HepG2 (cell line): Measurements from ENCODE around the gene DDX20. TPM values are rescaled to one million over a fixed set of nuclear protein-coding genes. Genes with fewer than 3 reads are reported as not detected.

Experiments used
- CBX2 ChIP-seq, 2 experiments: fragments of 200-600 bp in 1 of 2; sonication (generic); formaldehyde crosslinking in 1 of 2; IDR thresholded peaks; 2 replicates each; pipeline versions ENCODE4 v1.7.0 to v1.8.1; 2018 to 2022; ENCODE audit warnings: low read depth in 2 of 2, low read length in 1 of 2, mild to moderate bottlenecking in 1 of 2, missing genetic modification reagents in 1 of 2
- FOSL2 ChIP-seq: sonication (generic); formaldehyde crosslinking; IDR thresholded peaks from 2 replicates; pipeline ENCODE4 v1.4.0; 2020; ENCODE audit warnings: missing genetic modification reagents
- FOXO1 ChIP-seq: sonication (generic); formaldehyde crosslinking; IDR thresholded peaks from 2 replicates; pipeline ENCODE4 v1.4.0; 2020; ENCODE audit warnings: missing genetic modification reagents
- GZF1 ChIP-seq: sonication (generic); formaldehyde crosslinking; IDR thresholded peaks from 2 replicates; pipeline ENCODE4 v1.5.1; 2020; ENCODE audit warnings: mild to moderate bottlenecking, missing genetic modification reagents
- HDAC2 ChIP-seq: sonication (generic); formaldehyde crosslinking; IDR thresholded peaks from 2 replicates; pipeline ENCODE4 v1.4.0; 2020; ENCODE audit warnings: missing genetic modification reagents
- HDAC6 ChIP-seq: fragments of 200-600 bp; sonication (generic); IDR thresholded peaks from 2 replicates; pipeline ENCODE4 v1.7.0; 2017; ENCODE audit warnings: mild to moderate bottlenecking, antibody characterized with exemption, low read length, low read depth
- HMG20B ChIP-seq: conservative IDR thresholded peaks from 2 replicates; pipeline ENCODE4 v1.6.1; 2016; ENCODE audit warnings: missing genetic modification reagents, missing compliant biosample characterization
- HMGA1 ChIP-seq: sonication (generic); formaldehyde crosslinking; conservative IDR thresholded peaks from 2 replicates; pipeline ENCODE4 v1.4.0; 2020; ENCODE audit warnings: missing genetic modification reagents
- HOXA3 ChIP-seq: sonication (generic); formaldehyde crosslinking; IDR thresholded peaks from 2 replicates; pipeline ENCODE4 v1.5.0; 2020; ENCODE audit warnings: missing genetic modification reagents
- KDM1A ChIP-seq: IDR thresholded peaks from 2 replicates; pipeline ENCODE4 v1.6.1; 2016; ENCODE audit warnings: missing compliant biosample characterization
- LCORL ChIP-seq, 2 experiments: fragments of 450-650 bp in 1 of 2; sonication (generic) in 1 of 2; formaldehyde crosslinking in 1 of 2; IDR thresholded peaks; 2 replicates each; pipeline versions ENCODE4 v1.5.0 to v1.6.1; 2017 to 2020; ENCODE audit warnings: antibody characterized with exemption in 1 of 2, missing genetic modification reagents in 1 of 2
- PRPF4 ChIP-seq: fragments of 200-400 bp; formaldehyde crosslinking; IDR thresholded peaks from 2 replicates; pipeline ENCODE4 v1.6.1; 2016; ENCODE audit warnings: low read length, low read depth; ENCODE audit not compliant: poor library complexity, severe bottlenecking
- SMC3 ChIP-seq: IDR thresholded peaks from 2 replicates; pipeline ENCODE4 v1.6.1; 2011; ENCODE audit warnings: low read length, improper control_type of control experiment
- SSRP1 ChIP-seq: IDR thresholded peaks from 2 replicates; pipeline ENCODE4 v1.6.1; 2016; ENCODE audit warnings: control low read depth
- ZEB1 ChIP-seq: IDR thresholded peaks from 2 replicates; pipeline ENCODE4 v1.6.1; 2012; ENCODE audit warnings: mild to moderate bottlenecking, low read depth, inconsistent platforms; ENCODE audit not compliant: insufficient replicate concordance
- ZNF33A ChIP-seq: sonication (generic); formaldehyde crosslinking; IDR thresholded peaks from 2 replicates; pipeline ENCODE4 v1.5.1; 2020; ENCODE audit warnings: missing genetic modification reagents, mild to moderate bottlenecking, moderate library complexity, borderline replicate concordance
- ZNF891 ChIP-seq: sonication (generic); formaldehyde crosslinking; IDR thresholded peaks from 2 replicates; pipeline ENCODE4 v1.5.0; 2020; ENCODE audit warnings: mild to moderate bottlenecking, missing genetic modification reagents
- ZSCAN21 ChIP-seq: sonication (generic); formaldehyde crosslinking; IDR thresholded peaks from 2 replicates; pipeline ENCODE4 v1.8.0; 2022; ENCODE audit warnings: mild to moderate bottlenecking, missing genetic modification reagents, moderate library complexity, borderline replicate concordance
- ZSCAN30 ChIP-seq: sonication (generic); formaldehyde crosslinking; IDR thresholded peaks from 2 replicates; pipeline ENCODE4 v1.5.0; 2020; ENCODE audit warnings: mild to moderate bottlenecking, missing genetic modification reagents
- polyA plus RNA-seq, 8 experiments: library from polyadenylated mRNA; depleted of rRNA in 3 of 8; stranded (reverse) in 7 of 8; unstranded in 1 of 8; fragments of >200 nt; fragmentation: Illumina TruSeq in 4 of 8; extraction: Trizol in 4 of 8; gene quantifications; 2 replicates each; pipeline versions ENCODE4 v1.2.1 to v1.2.3, GENCODE V29; 2011 to 2016; ENCODE audit warnings: low read depth in 4 of 8, missing spikeins in 1 of 8, mixed read lengths in 1 of 8; ENCODE audit not compliant: insufficient read depth in 1 of 8
- total RNA-seq, 5 experiments: library from RNA; depleted of rRNA; stranded (reverse); fragments of >200 nt; fragmentation: Illumina TruSeq; extraction: Trizol; gene quantifications; 2 replicates each; pipeline ENCODE4 v1.2.3, GENCODE V29; 2016; ENCODE audit warnings: low read depth in 1 of 5
- TF ChIP-seq, protein P1 (sequence below): sonication (generic); formaldehyde crosslinking; IDR thresholded peaks from 2 replicates; pipeline ENCODE4 v1.5.0; 2020; ENCODE audit warnings: mild to moderate bottlenecking, missing genetic modification reagents, moderate library complexity
- TF ChIP-seq, protein P2 (sequence below): IDR thresholded peaks from 2 replicates; pipeline ENCODE4 v1.6.1; 2012; ENCODE audit warnings: inconsistent platforms
- TF ChIP-seq, protein P3 (sequence below): sonication (generic); formaldehyde crosslinking; IDR thresholded peaks from 2 replicates; pipeline ENCODE4 v1.9.0; 2022; ENCODE audit warnings: low read depth, missing genetic modification reagents
- TF ChIP-seq, protein P4 (sequence below): sonication (generic); formaldehyde crosslinking; IDR thresholded peaks from 2 replicates; pipeline ENCODE4 v1.4.0; 2020; ENCODE audit warnings: missing genetic modification reagents
- TF ChIP-seq, protein P5 (sequence below): sonication (generic); formaldehyde crosslinking; IDR thresholded peaks from 2 replicates; pipeline ENCODE4 v1.4.0; 2020; ENCODE audit warnings: mild to moderate bottlenecking, missing genetic modification reagents

Gene DDX20
- total and polyA plus RNA-seq, 2 of the 13 experiments (the other 11 are each of a cell fraction or from before 2014, with no cell fraction given), result 4.0 to 14.3 TPM

DNA sequence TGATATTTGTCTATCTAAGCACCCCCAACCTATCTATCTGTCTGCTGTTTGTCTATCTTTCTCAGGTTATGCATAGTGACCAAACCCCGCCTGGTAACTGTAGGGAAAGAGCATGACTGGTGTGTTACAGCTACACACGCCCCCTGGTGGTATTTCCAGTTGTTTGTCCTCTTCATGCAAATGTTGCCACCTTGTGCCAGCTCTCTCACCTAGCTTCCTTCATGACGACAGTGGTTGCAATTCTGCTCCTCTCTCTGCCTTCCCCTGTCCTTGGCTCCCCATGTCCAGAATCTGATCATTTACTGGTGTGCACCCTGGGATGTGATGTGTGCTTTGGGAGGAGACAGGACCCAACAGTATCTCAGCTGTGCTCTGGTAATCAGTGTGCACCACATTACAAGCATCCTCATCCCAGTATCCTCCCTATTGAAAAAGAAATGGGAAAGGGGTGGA, 8.4 kb upstream of the DDX20 start (continued):
- TF ChIP-seq HMG20B, result no peak
- no peak for TF ChIP-seq LCORL (IDR thresholded peaks at IDR 0.05)
- no peak for TF ChIP-seq LCORL (CRISPR knock-in tag; IDR thresholded peaks at IDR 0.05)
- TF ChIP-seq HMGA1, result no peak
- TF ChIP-seq ZSCAN21, result peak; percentile 57; the same call in 1 of the 2 replicates
- TF ChIP-seq FOSL2 (CRISPR knock-in tag), result 0 out of 2 replicates have a peak, but pooled peaks have one; percentile 27
- peak; percentile 98 for TF ChIP-seq SMC3
- TF ChIP-seq, protein P1, sequence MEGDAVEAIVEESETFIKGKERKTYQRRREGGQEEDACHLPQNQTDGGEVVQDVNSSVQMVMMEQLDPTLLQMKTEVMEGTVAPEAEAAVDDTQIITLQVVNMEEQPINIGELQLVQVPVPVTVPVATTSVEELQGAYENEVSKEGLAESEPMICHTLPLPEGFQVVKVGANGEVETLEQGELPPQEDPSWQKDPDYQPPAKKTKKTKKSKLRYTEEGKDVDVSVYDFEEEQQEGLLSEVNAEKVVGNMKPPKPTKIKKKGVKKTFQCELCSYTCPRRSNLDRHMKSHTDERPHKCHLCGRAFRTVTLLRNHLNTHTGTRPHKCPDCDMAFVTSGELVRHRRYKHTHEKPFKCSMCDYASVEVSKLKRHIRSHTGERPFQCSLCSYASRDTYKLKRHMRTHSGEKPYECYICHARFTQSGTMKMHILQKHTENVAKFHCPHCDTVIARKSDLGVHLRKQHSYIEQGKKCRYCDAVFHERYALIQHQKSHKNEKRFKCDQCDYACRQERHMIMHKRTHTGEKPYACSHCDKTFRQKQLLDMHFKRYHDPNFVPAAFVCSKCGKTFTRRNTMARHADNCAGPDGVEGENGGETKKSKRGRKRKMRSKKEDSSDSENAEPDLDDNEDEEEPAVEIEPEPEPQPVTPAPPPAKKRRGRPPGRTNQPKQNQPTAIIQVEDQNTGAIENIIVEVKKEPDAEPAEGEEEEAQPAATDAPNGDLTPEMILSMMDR (CRISPR knock-in tag), result peak; percentile 94
- TF ChIP-seq HDAC6, result no peak
- peak; percentile 72 for TF ChIP-seq KDM1A (CRISPR knock-in tag)
- no peak for TF ChIP-seq CBX2 (IDR thresholded peaks at IDR 0.05; ENCODE audit: low read depth, low read length)
- TF ChIP-seq CBX2 (CRISPR knock-in tag; IDR thresholded peaks at IDR 0.05; ENCODE audit: low read depth), result no peak
- TF ChIP-seq, protein P2, sequence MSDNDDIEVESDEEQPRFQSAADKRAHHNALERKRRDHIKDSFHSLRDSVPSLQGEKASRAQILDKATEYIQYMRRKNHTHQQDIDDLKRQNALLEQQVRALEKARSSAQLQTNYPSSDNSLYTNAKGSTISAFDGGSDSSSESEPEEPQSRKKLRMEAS, result 0 out of 2 replicates have a peak, but pooled peaks have one; percentile 26
- TF ChIP-seq ZNF33A (CRISPR knock-in tag), result no peak
- TF ChIP-seq, protein P3, sequence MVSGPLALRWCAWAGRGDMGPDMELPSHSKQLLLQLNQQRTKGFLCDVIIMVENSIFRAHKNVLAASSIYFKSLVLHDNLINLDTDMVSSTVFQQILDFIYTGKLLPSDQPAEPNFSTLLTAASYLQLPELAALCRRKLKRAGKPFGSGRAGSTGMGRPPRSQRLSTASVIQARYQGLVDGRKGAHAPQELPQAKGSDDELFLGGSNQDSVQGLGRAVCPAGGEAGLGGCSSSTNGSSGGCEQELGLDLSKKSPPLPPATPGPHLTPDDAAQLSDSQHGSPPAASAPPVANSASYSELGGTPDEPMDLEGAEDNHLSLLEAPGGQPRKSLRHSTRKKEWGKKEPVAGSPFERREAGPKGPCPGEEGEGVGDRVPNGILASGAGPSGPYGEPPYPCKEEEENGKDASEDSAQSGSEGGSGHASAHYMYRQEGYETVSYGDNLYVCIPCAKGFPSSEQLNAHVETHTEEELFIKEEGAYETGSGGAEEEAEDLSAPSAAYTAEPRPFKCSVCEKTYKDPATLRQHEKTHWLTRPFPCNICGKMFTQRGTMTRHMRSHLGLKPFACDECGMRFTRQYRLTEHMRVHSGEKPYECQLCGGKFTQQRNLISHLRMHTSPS (CRISPR knock-in tag), result no peak
- no peak for TF ChIP-seq GZF1 (CRISPR knock-in tag)
- TF ChIP-seq, protein P4, sequence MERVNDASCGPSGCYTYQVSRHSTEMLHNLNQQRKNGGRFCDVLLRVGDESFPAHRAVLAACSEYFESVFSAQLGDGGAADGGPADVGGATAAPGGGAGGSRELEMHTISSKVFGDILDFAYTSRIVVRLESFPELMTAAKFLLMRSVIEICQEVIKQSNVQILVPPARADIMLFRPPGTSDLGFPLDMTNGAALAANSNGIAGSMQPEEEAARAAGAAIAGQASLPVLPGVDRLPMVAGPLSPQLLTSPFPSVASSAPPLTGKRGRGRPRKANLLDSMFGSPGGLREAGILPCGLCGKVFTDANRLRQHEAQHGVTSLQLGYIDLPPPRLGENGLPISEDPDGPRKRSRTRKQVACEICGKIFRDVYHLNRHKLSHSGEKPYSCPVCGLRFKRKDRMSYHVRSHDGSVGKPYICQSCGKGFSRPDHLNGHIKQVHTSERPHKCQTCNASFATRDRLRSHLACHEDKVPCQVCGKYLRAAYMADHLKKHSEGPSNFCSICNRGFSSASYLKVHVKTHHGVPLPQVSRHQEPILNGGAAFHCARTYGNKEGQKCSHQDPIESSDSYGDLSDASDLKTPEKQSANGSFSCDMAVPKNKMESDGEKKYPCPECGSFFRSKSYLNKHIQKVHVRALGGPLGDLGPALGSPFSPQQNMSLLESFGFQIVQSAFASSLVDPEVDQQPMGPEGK (CRISPR knock-in tag), result no peak
- no peak for TF ChIP-seq ZSCAN30 (CRISPR knock-in tag)
- no peak for TF ChIP-seq HOXA3 (CRISPR knock-in tag)
- TF ChIP-seq PRPF4, result no peak
- TF ChIP-seq FOXO1 (CRISPR knock-in tag), result no peak
- no peak for TF ChIP-seq HDAC2 (CRISPR knock-in tag)
- no peak for TF ChIP-seq ZEB1
- TF ChIP-seq, protein P5, sequence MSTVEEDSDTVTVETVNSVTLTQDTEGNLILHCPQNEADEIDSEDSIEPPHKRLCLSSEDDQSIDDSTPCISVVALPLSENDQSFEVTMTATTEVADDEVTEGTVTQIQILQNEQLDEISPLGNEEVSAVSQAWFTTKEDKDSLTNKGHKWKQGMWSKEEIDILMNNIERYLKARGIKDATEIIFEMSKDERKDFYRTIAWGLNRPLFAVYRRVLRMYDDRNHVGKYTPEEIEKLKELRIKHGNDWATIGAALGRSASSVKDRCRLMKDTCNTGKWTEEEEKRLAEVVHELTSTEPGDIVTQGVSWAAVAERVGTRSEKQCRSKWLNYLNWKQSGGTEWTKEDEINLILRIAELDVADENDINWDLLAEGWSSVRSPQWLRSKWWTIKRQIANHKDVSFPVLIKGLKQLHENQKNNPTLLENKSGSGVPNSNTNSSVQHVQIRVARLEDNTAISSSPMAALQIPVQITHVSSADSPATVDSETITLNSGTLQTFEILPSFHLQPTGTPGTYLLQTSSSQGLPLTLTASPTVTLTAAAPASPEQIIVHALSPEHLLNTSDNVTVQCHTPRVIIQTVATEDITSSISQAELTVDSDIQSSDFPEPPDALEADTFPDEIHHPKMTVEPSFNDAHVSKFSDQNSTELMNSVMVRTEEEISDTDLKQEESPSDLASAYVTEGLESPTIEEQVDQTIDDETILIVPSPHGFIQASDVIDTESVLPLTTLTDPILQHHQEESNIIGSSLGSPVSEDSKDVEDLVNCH (CRISPR knock-in tag), result no peak
- TF ChIP-seq ZNF891 (CRISPR knock-in tag), result no peak
- TF ChIP-seq SSRP1, result 0 out of 2 replicates have a peak, but pooled peaks have one; percentile 51
